Kidney epithelial cell (primary cell): ENCODE data around the gene OR8I2. TPM values are rescaled to one million over a fixed set of nuclear protein-coding genes. Genes with fewer than 3 reads are reported as not detected.
"Not testable (repeated sequence)": the region's sequence is repeated elsewhere in the genome, so short reads cannot be mapped to it uniquely, and the experiment has no call there.

Experiments
- DNase-seq: peaks from one replicate; pipeline ENCODE4 v3.0.0-alpha.2; 2010; ENCODE audit warnings: low read depth
- H3K27me3 ChIP-seq: 2 replicates; pipeline ENCODE4 v1.6.0; 2011; ENCODE audit warnings: low read length; ENCODE audit not compliant: control insufficient read depth, insufficient read depth
- H3K36me3 ChIP-seq: 2 replicates; pipeline ENCODE4 v1.5.1; 2011; ENCODE audit warnings: low read length; ENCODE audit not compliant: control insufficient read depth, insufficient read depth
- H3K4me3 ChIP-seq: 2 replicates; pipeline ENCODE4 v1.5.1; 2011; ENCODE audit warnings: low read depth, mild to moderate bottlenecking, control low read depth, low read length
- total RNA-seq: library from RNA; depleted of rRNA; stranded (reverse); fragments of >200 nt; gene quantifications from 2 replicates; pipeline ENCODE4 v1.2.3, GENCODE V29; 2015
- TF ChIP-seq, protein P1 (sequence below): IDR thresholded peaks from 2 replicates; pipeline ENCODE4 v1.5.1; 2011; ENCODE audit warnings: mild to moderate bottlenecking, moderate library complexity, low read length, control low read depth, inconsistent platforms; ENCODE audit not compliant: insufficient read depth, poor library complexity, severe bottlenecking

The OR8I2 gene
- total RNA-seq = not detected in 2 replicates

DNA sequence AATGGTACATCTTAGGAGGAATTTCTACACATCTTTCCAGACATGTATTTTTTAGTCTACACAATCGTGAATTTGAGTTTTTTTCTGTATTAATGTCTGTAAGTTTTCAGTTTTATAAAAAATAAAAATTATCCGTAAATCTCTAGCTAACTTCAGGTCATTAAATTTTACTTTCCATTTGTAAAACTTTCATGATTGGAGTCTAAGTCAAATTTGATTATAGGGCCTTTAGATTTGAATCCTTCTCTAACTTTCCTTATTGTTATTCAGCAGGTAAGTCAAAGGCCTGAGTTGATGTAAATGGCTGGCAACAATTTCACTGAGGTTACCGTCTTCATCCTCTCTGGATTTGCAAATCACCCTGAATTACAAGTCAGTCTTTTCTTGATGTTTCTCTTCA lies at the start of gene OR8I2:
OR8I2 (plus strand) TSS at position 301 of the 400 bp plus-strand sequence; CDS start at position 301, 0 bp downstream.
- no peak for DNase-seq
- no peaks in the 10 kb centered on the region for H3K36me3 ChIP-seq
- no peaks in the 10 kb centered on the region for H3K27me3 ChIP-seq
- TF ChIP-seq, protein P1, sequence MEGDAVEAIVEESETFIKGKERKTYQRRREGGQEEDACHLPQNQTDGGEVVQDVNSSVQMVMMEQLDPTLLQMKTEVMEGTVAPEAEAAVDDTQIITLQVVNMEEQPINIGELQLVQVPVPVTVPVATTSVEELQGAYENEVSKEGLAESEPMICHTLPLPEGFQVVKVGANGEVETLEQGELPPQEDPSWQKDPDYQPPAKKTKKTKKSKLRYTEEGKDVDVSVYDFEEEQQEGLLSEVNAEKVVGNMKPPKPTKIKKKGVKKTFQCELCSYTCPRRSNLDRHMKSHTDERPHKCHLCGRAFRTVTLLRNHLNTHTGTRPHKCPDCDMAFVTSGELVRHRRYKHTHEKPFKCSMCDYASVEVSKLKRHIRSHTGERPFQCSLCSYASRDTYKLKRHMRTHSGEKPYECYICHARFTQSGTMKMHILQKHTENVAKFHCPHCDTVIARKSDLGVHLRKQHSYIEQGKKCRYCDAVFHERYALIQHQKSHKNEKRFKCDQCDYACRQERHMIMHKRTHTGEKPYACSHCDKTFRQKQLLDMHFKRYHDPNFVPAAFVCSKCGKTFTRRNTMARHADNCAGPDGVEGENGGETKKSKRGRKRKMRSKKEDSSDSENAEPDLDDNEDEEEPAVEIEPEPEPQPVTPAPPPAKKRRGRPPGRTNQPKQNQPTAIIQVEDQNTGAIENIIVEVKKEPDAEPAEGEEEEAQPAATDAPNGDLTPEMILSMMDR = no peak
- H3K4me3 ChIP-seq = no peak within 1 kb of the TSS

DNA sequence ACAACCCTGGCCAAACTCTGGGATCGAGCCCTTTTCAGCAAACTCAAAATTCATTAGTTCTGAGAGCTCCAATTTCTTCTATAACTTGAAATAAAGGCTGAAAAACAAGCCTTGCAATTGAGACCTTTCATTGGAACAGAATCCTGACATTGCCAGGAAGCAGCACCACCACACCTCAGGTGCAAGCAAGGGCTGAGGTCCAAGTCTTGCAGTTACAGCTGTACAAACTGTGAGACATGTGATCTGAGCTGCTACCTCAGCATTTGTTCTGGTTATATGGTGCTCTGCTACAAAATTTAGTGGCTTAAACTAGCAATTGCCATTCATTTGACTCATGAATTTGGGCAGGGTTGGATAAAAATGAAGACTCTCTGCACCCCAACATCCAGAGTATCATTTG lies 47.6 kb upstream of the OR8I2 start:
- TF ChIP-seq, protein P1 = no peak
- H3K4me3 ChIP-seq = no peak overlapping the region
- no peaks in the 10 kb centered on the region for H3K27me3 ChIP-seq
- no peak for DNase-seq
- H3K36me3 ChIP-seq = no peaks in the 10 kb centered on the region

DNA sequence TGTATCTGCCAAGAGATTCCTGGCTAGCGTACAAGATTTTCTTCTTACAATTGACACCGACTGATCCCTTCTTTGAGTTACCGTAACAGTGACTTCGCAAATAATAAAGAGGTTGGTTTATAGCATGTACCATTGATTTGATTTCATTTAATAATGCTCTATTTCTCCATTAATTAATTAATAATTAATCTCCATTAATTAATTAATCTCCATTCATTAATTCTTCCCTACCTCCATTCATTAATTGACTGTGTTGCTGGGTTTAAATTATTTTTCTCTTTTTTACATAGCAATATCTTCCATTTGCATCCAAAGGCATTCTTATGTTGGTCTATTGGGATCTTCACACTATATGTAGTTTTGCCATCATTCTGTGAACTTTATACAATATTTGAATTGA lies 44.6 kb upstream of the OR8I2 start:
- H3K4me3 ChIP-seq = no peak overlapping the region
- no peaks in the 10 kb centered on the region for H3K36me3 ChIP-seq
- no peak for DNase-seq
- no peaks in the 10 kb centered on the region for H3K27me3 ChIP-seq
- TF ChIP-seq, protein P1 = no peak

DNA sequence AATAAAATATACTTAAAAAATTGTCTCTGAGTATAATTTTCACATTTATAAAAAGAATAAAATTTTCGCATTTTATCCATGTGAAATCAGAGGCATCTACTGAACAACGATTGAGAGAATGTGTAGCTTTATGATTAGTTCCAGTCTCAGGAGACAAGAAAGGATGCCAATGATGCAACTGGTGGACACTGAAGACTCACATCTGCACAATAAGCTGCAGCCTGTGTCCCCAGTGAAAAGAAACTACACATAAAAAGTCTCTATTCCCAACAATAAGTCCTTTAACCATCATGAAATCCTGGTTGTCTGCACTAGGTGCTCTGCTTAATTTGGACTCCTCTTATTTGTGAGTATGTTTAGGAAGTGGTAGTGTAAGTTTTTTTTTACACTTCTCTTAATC lies 43.6 kb upstream of the OR8I2 start:
- no peak overlapping the region for H3K4me3 ChIP-seq
- no peaks in the 10 kb centered on the region for H3K36me3 ChIP-seq
- TF ChIP-seq, protein P1 = no peak
- no peak for DNase-seq
- H3K27me3 ChIP-seq = no peaks in the 10 kb centered on the region

DNA sequence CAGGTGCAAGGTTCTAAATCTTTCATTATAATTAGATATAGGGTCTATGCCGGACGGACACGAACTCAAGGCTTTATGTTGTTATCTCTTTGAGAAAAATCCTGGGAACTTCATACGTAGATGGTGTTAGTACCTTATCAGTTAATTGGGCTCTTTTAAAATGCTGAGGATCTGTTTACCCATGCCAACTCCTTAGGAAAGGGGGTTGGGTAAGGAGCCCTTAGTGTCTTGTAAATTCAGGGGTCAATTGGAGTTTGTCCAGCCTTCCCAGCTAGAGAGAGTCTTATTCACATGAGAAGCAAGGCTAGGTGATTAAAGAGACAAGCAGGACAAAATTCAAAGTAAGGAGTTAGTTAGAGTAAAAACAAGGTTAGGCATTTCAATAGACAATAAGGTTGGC lies 36.7 kb upstream of the OR8I2 start:
- not testable (repeated sequence) for H3K27me3 ChIP-seq, H3K36me3 ChIP-seq, H3K4me3 ChIP-seq, DNase-seq

DNA sequence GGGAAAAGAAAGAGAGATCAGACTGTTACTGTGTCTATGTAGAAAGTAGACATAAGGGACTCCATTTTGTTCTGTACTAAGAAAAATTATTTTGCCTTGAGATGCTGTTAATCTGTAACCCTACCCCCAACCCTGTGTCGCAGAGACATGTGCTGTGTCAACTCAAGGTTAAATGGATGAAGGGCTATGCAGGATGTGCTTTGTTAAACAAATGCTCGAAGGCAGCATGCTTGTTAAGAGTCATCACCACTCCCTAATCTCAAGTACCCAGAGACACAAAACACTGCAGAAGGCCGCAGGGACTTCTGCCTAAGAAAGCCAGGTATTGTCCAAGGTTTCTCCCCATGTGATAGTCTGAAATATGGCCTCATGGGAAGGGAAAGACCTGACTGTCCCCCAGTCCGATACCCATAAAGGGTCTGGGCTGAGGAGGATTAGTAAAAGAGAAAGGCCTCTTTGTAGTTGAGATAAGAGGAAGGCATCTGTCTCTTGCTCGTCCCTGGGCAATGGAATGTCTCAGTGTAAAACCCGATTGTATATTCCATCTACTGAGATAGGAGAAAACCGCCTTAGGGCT lies 35.4 kb upstream of the OR8I2 start:
- not testable (repeated sequence) for H3K36me3 ChIP-seq, DNase-seq, H3K4me3 ChIP-seq, H3K27me3 ChIP-seq

DNA sequence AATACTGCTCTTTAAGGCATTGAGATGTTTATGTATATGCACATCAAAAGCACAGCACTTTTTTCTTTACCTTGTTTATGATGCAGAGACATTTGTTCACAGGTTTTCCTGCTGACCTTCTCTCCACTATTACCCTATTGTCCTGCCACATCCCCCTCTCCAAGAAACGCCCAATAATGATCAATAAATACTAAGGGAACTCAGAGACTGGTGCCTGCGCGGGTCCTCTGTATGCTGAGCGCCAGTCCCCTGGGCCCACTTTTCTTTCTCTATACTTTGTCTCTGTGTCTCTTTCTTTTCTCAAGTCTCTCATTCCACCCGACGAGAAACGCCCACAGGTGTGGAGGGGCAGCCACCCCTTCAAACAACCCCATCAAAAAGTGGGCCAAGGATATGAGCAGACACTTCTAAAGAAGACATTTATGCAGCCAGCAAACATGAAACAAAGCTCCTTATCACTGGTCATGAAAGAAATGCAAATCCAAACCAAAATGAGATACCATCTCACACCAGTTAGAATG lies 34.8 kb upstream of the OR8I2 start:
- H3K36me3 ChIP-seq, H3K4me3 ChIP-seq, H3K27me3 ChIP-seq, DNase-seq: not testable (repeated sequence)
